DOHH2 (cell line): ENCODE results near the gene NDFIP1.

Source experiments
- CTCF ChIP-seq: fragments of 200-600 bp; sonication (generic); IDR thresholded peaks from one replicate; pipeline ENCODE4 v1.5.1; 2014; ENCODE audit warnings: antibody characterized with exemption, mild to moderate bottlenecking, low read depth, low read length; ENCODE audit not compliant: poor library complexity, severe bottlenecking
- EZH2phosphoT487 ChIP-seq: fragments of 200-600 bp; sonication (generic); IDR thresholded peaks from 2 replicates; pipeline ENCODE4 v1.6.1; 2017; ENCODE audit warnings: borderline replicate concordance, mild to moderate bottlenecking, antibody characterized with exemption, low read length, moderate library complexity, mixed read lengths

GRCh38 chr5:142072488-142072887 is 36.1 kb upstream of the NDFIP1 start:
- TF ChIP-seq CTCF (no peak), EZH2phosphoT487 (no peak)
